ENCODE measurements around the gene MRPL45. TPM values are rescaled to one million over a fixed set of nuclear protein-coding genes. Genes with fewer than 3 reads are reported as not detected.

MRPL45 gene
- total RNA-seq, 1 experiment from 2014 or later = 24.7 TPM

DNA sequence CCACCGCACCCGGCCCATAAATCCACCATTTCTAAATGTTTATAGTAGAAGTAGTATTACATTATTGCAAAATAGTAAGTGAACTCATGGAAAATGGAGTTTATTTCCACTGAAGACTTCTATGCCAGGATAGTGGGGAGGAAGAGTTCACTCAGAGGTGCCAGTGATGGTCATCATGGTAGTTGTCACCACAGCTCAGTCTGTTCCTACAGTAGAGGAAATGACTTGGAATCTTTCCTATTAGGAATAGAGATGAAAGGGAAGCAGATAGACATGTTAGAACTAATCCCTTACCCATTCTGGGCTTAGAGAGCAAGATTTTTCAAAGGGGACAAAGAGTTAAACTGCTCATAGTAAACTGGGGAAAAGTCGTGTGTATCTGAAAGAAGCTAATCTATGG is 20.1 kb downstream of the MRPL45 start:
- Histone ChIP-seq H3K4me3 (ENCODE audit: low read depth in 2 of 2, low read length in 2 of 2) (no peak overlapping the region), H3K27me3 (ENCODE audit: control insufficient read depth, insufficient read depth, low read length) (no peaks in the 10 kb centered on the region), H3K4me1 (ENCODE audit: control insufficient read depth, insufficient read depth, low read length) (no peaks in the 10 kb centered on the region), H3K9me3 (ENCODE audit: control insufficient read depth, insufficient read depth, low read depth, low read length) (no peaks in the 10 kb centered on the region), H3K27ac (ENCODE audit: low read length) (no peak overlapping the region), H3K36me3 (ENCODE audit: control insufficient read depth, insufficient read depth, low read length) (no peaks in the 10 kb centered on the region)
- no peak for ATAC-seq
- intact Hi-C loops (cut with micrococcal nuclease; ENCODE audit: unreplicated experiment) = no loop called here
- no TSS peak for BruUV-seq (replicated peaks)
- in situ Hi-C loops (cut with HindIII; ENCODE audit: low pct_unique_long_range_greater_than_20kb, low sequenced_read_pairs) = no loop called here
- no peak for DNase-seq (ENCODE audit: low read depth, low spot score)
- CTCF ChIA-PET = no interaction called here
- POLR2A ChIA-PET = no interaction called here
- no peak for TF ChIP-seq TCF7L2 (IDR thresholded peaks at IDR 0.05; ENCODE audit: low read depth, low read length)
- no peak for TF ChIP-seq POLR2AphosphoS5 (IDR thresholded peaks at IDR 0.05; ENCODE audit: low read depth, low read length)
- TF ChIP-seq, protein P1, sequence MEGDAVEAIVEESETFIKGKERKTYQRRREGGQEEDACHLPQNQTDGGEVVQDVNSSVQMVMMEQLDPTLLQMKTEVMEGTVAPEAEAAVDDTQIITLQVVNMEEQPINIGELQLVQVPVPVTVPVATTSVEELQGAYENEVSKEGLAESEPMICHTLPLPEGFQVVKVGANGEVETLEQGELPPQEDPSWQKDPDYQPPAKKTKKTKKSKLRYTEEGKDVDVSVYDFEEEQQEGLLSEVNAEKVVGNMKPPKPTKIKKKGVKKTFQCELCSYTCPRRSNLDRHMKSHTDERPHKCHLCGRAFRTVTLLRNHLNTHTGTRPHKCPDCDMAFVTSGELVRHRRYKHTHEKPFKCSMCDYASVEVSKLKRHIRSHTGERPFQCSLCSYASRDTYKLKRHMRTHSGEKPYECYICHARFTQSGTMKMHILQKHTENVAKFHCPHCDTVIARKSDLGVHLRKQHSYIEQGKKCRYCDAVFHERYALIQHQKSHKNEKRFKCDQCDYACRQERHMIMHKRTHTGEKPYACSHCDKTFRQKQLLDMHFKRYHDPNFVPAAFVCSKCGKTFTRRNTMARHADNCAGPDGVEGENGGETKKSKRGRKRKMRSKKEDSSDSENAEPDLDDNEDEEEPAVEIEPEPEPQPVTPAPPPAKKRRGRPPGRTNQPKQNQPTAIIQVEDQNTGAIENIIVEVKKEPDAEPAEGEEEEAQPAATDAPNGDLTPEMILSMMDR (IDR thresholded peaks at IDR 0.05) = no peak
- TF ChIP-seq, protein P2, sequence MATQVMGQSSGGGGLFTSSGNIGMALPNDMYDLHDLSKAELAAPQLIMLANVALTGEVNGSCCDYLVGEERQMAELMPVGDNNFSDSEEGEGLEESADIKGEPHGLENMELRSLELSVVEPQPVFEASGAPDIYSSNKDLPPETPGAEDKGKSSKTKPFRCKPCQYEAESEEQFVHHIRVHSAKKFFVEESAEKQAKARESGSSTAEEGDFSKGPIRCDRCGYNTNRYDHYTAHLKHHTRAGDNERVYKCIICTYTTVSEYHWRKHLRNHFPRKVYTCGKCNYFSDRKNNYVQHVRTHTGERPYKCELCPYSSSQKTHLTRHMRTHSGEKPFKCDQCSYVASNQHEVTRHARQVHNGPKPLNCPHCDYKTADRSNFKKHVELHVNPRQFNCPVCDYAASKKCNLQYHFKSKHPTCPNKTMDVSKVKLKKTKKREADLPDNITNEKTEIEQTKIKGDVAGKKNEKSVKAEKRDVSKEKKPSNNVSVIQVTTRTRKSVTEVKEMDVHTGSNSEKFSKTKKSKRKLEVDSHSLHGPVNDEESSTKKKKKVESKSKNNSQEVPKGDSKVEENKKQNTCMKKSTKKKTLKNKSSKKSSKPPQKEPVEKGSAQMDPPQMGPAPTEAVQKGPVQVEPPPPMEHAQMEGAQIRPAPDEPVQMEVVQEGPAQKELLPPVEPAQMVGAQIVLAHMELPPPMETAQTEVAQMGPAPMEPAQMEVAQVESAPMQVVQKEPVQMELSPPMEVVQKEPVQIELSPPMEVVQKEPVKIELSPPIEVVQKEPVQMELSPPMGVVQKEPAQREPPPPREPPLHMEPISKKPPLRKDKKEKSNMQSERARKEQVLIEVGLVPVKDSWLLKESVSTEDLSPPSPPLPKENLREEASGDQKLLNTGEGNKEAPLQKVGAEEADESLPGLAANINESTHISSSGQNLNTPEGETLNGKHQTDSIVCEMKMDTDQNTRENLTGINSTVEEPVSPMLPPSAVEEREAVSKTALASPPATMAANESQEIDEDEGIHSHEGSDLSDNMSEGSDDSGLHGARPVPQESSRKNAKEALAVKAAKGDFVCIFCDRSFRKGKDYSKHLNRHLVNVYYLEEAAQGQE (IDR thresholded peaks at IDR 0.05; ENCODE audit: insufficient read depth in 1 of 2, low read depth in 2 of 2, low read length in 1 of 2) = no peak
- no peak for TF ChIP-seq SIN3A (IDR thresholded peaks at IDR 0.05; ENCODE audit: borderline replicate concordance, insufficient read depth, low read depth, low read length)

DNA sequence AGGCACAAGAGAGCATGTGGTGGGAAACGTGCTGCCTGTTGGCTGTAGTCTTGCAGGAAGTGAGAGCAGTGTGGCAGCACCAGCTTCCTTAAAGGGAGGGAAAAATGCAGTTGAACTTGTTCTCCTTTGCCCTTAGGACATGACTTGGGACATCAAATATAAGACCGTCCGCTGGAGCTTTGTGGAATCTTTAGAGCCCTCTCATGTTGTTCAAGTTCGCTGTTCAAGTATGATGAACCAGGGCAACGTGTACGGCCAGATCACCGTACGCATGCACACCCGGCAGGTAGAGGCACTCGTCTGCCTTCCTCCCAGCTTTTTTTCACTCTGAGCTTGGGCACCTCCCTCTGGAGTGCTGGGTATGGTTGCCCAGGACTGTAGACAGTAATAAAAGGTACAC is 23.5 kb downstream of the MRPL45 start:
- TF ChIP-seq TCF7L2 (IDR thresholded peaks at IDR 0.05; ENCODE audit: low read depth, low read length) = no peak
- no peak for TF ChIP-seq SIN3A (IDR thresholded peaks at IDR 0.05; ENCODE audit: borderline replicate concordance, insufficient read depth, low read depth, low read length)
- TF ChIP-seq, protein P2 (IDR thresholded peaks at IDR 0.05; ENCODE audit: insufficient read depth in 1 of 2, low read depth in 2 of 2, low read length in 1 of 2) = no peak
- TF ChIP-seq, protein P1 (IDR thresholded peaks at IDR 0.05) = no peak
- no peak for TF ChIP-seq POLR2AphosphoS5 (IDR thresholded peaks at IDR 0.05; ENCODE audit: low read depth, low read length)
- H3K27me3 ChIP-seq (ENCODE audit: control insufficient read depth, insufficient read depth, low read length) = no peaks in the 10 kb centered on the region
- ChIA-PET CTCF (no interaction called here), POLR2A (no interaction called here)
- in situ Hi-C loops (cut with HindIII; ENCODE audit: low pct_unique_long_range_greater_than_20kb, low sequenced_read_pairs) (no loop called here), intact Hi-C loops (cut with micrococcal nuclease; ENCODE audit: unreplicated experiment) (no loop called here)
- DNase-seq (ENCODE audit: low read depth, low spot score) (no peak), ATAC-seq (no peak)
- H3K27ac ChIP-seq (ENCODE audit: low read length) = no peak overlapping the region
- H3K4me3 ChIP-seq (ENCODE audit: low read depth in 2 of 2, low read length in 2 of 2) = no peak overlapping the region
- BruUV-seq (replicated peaks) = no TSS peak
- no peaks in the 10 kb centered on the region for H3K4me1 ChIP-seq (ENCODE audit: control insufficient read depth, insufficient read depth, low read length)
- no peaks in the 10 kb centered on the region for H3K9me3 ChIP-seq (ENCODE audit: control insufficient read depth, insufficient read depth, low read depth, low read length)
- H3K36me3 ChIP-seq (ENCODE audit: control insufficient read depth, insufficient read depth, low read length) = 0 out of 2 replicates have a peak, but pooled peaks cover 2% of the 10 kb centered on the region
